Stimulated activated CD8-positive, alpha-beta memory T cell treated with anti-CD3 and anti-CD28 coated beads, Interleukin-15, amount 100 ng/mL, for 1 hour (primary cell): ENCODE data around the gene SURF6.
"Not testable (repeated sequence)": the region's sequence is repeated elsewhere in the genome, so short reads cannot be mapped to it uniquely, and the experiment has no call there.

ENCODE experiments used
- DNase-seq: peaks from one replicate; pipeline ENCODE4 v3.0.0-alpha.2; 2020; ENCODE audit warnings: low read depth

Gene SURF6

DNA sequence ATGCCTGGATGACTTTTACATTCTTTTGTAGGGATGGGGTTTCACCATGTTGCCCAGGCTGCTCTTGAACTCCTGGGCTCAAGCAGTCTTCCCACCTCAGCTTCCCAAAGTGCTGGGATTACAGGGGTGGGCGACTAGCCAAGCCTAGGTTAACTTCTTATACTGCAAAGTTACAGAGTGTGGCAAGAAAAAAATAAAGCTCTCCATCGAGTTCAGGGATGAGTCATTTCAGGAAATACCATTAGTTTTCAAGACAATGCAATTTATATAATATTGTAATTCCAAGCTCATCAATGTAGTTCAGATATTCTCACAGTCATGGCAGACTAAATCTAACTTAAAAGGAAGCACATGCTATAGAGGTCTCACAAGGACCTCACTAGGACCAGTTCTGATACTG is 49.5 kb downstream of the SURF6 start:
- DNase-seq, result no peak

DNA sequence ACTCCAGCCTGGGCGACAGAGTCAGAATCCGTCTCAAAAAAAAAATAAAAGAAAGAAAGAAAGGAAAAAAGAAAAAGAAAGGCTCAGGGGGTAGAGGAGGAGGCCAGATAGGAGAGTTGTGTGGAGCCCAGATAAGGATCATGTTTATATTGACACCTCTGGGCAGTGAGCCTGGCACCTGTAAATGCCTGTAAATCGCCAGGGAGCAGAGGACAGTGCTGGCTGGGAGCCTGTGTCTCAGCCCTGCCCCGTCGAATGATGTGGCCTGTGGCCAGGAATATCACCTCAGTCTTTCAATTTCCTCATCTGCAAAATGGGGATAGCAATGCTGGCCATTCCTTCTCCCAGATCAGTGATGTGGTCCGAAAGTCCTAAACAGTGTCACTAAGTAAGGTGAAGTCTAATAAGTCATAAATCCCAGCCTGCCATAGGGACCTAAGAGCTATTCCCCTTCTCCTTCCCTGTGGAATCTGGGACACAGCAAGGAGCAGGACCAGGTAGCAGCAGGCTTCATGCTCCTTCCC is 50.7 kb downstream of the SURF6 start:
- no peak for DNase-seq

DNA sequence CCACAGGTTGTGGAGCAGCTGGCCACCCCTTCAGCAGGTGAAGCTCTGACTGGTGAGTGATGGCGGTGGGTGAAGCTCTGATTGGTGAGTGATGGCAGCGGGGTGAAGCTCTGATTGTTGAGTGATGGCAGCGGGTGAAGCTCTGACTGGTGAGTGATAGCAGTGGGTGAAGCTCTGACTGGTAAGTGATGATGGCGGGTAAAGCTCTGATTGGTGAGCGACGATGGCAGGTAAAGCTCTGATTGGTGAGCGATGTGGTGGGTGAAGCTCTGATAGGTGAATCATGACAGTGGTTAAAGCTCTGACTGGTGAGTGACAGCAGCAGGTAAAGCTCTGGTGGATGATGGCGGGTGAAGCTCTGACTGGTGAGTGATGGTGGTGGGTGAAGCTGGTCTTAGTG is 51.6 kb downstream of the SURF6 start:
- DNase-seq, result no peak

DNA sequence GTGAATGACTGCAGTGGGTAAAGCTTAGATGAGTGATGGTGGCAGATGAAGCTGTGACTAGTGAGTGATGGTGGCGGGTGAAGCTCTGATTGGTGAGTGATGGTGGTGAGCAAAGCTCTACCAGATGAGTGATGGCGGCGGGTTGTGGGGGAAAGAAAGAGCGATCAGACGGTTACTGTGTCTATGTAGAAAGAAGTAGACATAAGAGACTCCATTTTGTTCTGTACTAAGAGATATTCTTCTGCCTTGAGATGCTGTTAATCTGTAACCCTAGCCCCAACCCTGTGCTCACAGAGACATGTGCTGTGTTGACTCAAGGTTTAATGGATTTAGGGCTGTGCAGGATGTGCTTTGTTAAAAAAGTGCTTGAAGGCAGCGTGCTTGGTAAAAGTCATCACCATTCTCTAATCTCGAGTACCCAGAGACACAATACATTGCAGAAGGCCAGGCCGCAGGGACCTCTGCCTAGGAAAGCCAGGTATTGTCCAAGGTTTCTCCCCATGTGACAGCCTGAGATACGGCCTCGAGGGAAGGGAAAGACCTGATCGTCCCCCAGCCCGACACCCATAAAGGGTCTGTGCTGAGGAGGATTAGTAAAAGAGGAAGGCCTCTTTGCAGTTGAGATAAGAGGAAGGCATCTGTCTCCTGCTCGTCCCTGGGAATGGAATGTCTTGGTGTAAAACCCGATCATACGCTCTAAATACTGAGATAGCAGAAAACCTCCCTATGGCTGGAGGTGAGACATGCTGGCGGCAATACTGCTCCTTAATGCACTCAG is 52.5 kb downstream of the SURF6 start:
- DNase-seq, result not testable (repeated sequence)

DNA sequence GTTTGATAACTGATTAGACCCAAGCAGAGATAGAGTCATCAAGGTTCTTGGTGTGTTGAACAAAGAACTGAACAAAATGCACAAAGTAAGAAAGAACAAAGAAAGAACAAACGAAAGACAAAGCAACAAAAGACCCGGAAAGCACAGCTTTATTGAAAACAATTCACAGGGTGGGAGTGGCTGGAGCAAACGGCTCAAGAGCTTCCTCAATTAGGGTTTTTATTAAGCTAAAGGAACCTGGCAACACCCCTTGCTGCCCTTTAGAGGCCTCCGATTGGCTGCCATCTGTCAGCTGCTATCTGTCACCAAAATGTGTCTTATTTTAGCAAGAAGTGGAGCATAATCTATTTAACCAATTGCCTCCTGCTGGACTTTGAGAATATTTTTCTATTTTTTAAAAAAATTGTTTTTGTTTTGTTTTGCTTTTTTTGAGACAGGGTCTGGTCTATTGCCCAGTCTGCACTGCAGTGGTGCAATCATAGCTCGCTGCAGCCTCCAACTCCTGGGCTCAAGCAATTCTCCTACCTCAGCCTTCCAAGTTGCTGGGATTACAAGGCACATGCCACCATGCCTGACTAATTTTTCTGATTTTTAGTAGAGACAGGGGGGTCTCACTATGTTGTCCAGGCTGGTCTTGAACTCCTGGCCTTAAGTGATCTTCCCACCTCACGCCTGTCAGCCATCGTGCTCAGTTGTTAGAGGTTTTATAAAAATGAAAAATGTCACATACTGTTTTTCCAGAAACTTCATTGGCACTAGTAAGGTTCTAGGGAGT is 53.3 kb downstream of the SURF6 start:
- no peak for DNase-seq

DNA sequence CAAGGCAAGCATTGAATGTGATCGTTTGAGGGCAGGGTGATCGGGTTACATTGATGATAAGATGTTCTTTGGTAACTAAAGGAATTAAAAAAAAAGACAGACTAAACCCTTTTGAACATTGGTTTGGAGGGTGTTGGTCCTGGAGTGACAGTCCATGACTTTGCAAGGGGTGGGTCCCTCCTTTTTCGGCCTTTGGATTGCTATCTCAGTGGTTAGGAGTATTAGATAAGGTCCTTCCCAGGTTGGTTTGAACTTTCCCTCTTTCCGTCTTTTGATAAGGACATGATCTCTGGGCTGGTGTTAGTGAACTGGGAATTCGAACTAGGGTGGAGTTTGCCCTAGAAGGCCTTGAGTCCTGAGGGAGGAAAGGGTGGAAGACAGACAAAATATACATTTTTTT is 55.6 kb downstream of the SURF6 start:
- DNase-seq, result no peak
